ENCODE measurements around the gene GPATCH8.

DNA sequence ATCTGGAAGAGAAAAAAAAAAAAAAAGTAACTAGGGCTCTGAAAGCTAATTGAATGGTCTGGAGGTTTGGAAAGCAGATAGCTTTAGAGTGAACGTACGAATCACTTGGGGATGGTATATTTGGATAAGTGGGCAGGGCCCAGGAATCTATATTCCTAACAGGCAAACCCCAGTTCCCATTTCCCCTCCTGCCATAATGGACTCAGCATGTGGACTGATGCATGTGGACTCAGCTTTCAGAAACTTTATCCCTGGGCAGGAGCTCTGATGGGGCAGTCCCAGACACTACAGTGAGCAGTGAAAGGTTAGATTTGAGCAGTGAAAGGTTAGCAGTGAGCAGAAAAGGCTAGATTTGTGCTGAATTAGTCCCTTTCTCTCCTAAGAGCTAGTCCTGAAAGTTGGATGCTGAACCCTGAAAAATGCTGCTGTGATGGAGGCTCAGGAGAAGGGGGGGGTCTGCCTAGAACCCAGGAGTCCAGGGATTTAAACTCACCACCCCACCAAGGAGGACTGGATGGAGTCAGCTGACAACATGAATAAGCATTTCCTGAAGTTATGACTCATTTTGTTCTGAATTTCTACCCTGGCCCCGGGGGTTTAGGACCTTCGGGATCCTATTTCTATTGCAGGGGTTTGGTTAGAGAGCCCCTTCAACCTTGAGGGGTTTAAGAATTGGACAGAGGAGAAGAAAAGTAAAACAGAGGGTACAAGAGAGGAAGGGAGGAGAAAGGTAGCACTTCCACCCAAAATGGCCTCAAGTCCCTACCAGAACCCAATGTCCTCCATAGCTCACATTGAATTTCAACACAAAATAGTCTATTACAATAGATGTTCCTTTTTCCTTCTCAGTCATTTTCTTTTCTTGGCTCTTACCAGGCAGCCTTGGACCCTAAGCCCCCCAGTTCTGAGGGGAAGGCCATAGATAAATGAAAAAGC lies 43.7 kb upstream of the GPATCH8 start:
- TF ChIP-seq POLR2A (IDR thresholded peaks at IDR 0.05; ENCODE audit: low read length) (no peak), GATA1 (IDR thresholded peaks at IDR 0.05; ENCODE audit: low read depth, low read length) (no peak)
